GM18505 (cell line): ENCODE measurements around the gene KCNH1.

ENCODE experiments used
- ATAC-seq: cut with Tn5 transposase; IDR thresholded peaks from one replicate; pipeline ENCODE4 v1.9.1; 2021; ENCODE audit not compliant: unreplicated experiment
- POLR2A ChIP-seq: IDR thresholded peaks from 4 replicates; pipeline ENCODE4 v1.6.1; 2011; ENCODE audit warnings: borderline replicate concordance; ENCODE audit not compliant: insufficient read depth, insufficient read length; ENCODE audit errors: extremely low read depth

Gene KCNH1

GRCh38 chr1:210722410-210723081 is 411.4 kb downstream of the KCNH1 start:
- ATAC-seq: no peak
- no peak for TF ChIP-seq POLR2A

GRCh38 chr1:210715072-210715471 is 418.9 kb downstream of the KCNH1 start:
- ATAC-seq: no peak
- no peak for TF ChIP-seq POLR2A

- ATAC-seq: no peak
- no peak for TF ChIP-seq POLR2A
Observed at GRCh38 chr1:210711825-210712612, 421.9 kb downstream of the KCNH1 start.

GRCh38 chr1:210709701-210710100 is 424.2 kb downstream of the KCNH1 start:
- no peak for ATAC-seq
- no peak for TF ChIP-seq POLR2A

GRCh38 chr1:210707300-210708240 is 426.4 kb downstream of the KCNH1 start:
- TF ChIP-seq POLR2A: no peak
- no peak for ATAC-seq

GRCh38 chr1:210706246-210706645 is 427.7 kb downstream of the KCNH1 start:
- TF ChIP-seq POLR2A: no peak

GRCh38 chr1:210705086-210705485 is 428.9 kb downstream of the KCNH1 start:
- no peak for TF ChIP-seq POLR2A
- ATAC-seq: no peak

More at GRCh38 chr1:210706246-210706645, 427.7 kb downstream of the KCNH1 start:
- no peak for ATAC-seq

GRCh38 chr1:210703593-210703992 is 430.4 kb downstream of the KCNH1 start:
- no peak for ATAC-seq

GRCh38 chr1:210702506-210702905 is 431.4 kb downstream of the KCNH1 start:
- TF ChIP-seq POLR2A: no peak
- no peak for ATAC-seq

More at GRCh38 chr1:210703593-210703992, 430.4 kb downstream of the KCNH1 start:
- no peak for TF ChIP-seq POLR2A

- no peak for TF ChIP-seq POLR2A
- ATAC-seq: no peak
Observed at GRCh38 chr1:210700511-210700910, 433.4 kb downstream of the KCNH1 start.

GRCh38 chr1:210700083-210700482 is 433.9 kb downstream of the KCNH1 start:
- no peak for ATAC-seq
- TF ChIP-seq POLR2A: no peak

GRCh38 chr1:210698661-210699060 is 435.3 kb downstream of the KCNH1 start:
- no peak for ATAC-seq

GRCh38 chr1:210697185-210697584 is 436.8 kb downstream of the KCNH1 start:
- ATAC-seq: peak; percentile 11
- TF ChIP-seq POLR2A: no peak

More at GRCh38 chr1:210698661-210699060, 435.3 kb downstream of the KCNH1 start:
- no peak for TF ChIP-seq POLR2A
